Mucosa of descending colon (tissue), 3 donors: Measurements from ENCODE around the gene WDR11. TPM values are rescaled to one million over a fixed set of nuclear protein-coding genes. Genes with fewer than 3 reads are reported as not detected.

Experiments used
- ATAC-seq: fragments of 200-7000 bp; cut with Tn5 transposase; one replicate; pipeline ENCODE4 v1.9.1; 2020; ENCODE audit warnings: mild to moderate bottlenecking, moderate library complexity
- DNase-seq, 3 donors: peaks; one replicate each; pipeline ENCODE4 v3.0.0-alpha.2; 2020
- H3K36me3 ChIP-seq: fragments of 200-600 bp; one replicate; pipeline ENCODE4 v1.8.0; 2021; ENCODE audit warnings: low read depth, mild to moderate bottlenecking
- H3K4me1 ChIP-seq: fragments of 200-600 bp; one replicate; pipeline ENCODE4 v1.8.0; 2021; ENCODE audit warnings: low read depth, mild to moderate bottlenecking
- H3K4me3 ChIP-seq: fragments of 200-600 bp; one replicate; pipeline ENCODE4 v1.8.0; 2021; ENCODE audit warnings: mild to moderate bottlenecking
- H3K9me3 ChIP-seq: fragments of 200-600 bp; one replicate; pipeline ENCODE4 v1.8.0; 2021; ENCODE audit warnings: mild to moderate bottlenecking
- CTCF ChIP-seq: fragments of 200-600 bp; IDR thresholded peaks from one replicate; pipeline ENCODE4 v1.8.0; 2022; ENCODE audit warnings: antibody characterized with exemption, mild to moderate bottlenecking
- intact Hi-C, 2 donors: fragments of 100-400 bp; cut with DNase I in 1 of 2; cut with micrococcal nuclease in 1 of 2; formaldehyde crosslinking; loops; one replicate each; pipeline versions ENCODE4 v1.11.0 to v1.11.1; 2022; cut with DNase I, micrococcal nuclease
- total RNA-seq, 3 donors: library from RNA; stranded (reverse); fragmentation: NEBNext Ultra II Directional in 2 of 3; extraction: Animal tissue kit (Norgen Biotek cat#: 25700) in 2 of 3; gene quantifications; one replicate each; pipeline versions ENCODE4 v1.2.1 to v1.2.4, GENCODE V29; 2021 to 2023
- donor health status: DM: no; HTN: no; CAD: no; lungs with moderate emphysema.
- donor health status: DM: no; HTN: no; CAD: no.
- donor health status: DM: no; HTN: yes; CAD: no.

WDR11 gene
- total RNA-seq, 3 donors from 2014 or later: 42.0 to 53.8 (median 44.5) TPM

- intact Hi-C loops: no loop called here
- no peak overlapping the region for H3K4me3 ChIP-seq
- TF ChIP-seq CTCF: no peak
- no peaks in the 10 kb centered on the region for H3K4me1 ChIP-seq
- H3K9me3 ChIP-seq: no peaks in the 10 kb centered on the region
- ATAC-seq: no peak
- no peaks in the 10 kb centered on the region for H3K36me3 ChIP-seq
- DNase-seq: no peak
These were observed 45.1 kb upstream of the WDR11 start for GRCh38 chr10:120806081-120806480.

GRCh38 chr10:120810298-120810697 is 40.9 kb upstream of the WDR11 start:
- intact Hi-C loops: no loop called here
- ATAC-seq: no peak
- Histone ChIP-seq H3K4me1 (no peaks in the 10 kb centered on the region), H3K36me3 (no peaks in the 10 kb centered on the region), H3K9me3 (no peaks in the 10 kb centered on the region), H3K4me3 (no peak overlapping the region)
- DNase-seq: no peak
- TF ChIP-seq CTCF: no peak

GRCh38 chr10:120813085-120813484 is 38.1 kb upstream of the WDR11 start:
- no peak for TF ChIP-seq CTCF
- DNase-seq (no peak), ATAC-seq (no peak)
- Histone ChIP-seq H3K4me3 (no peak overlapping the region), H3K36me3 (no peaks in the 10 kb centered on the region), H3K4me1 (no peaks in the 10 kb centered on the region), H3K9me3 (no peaks in the 10 kb centered on the region)
- intact Hi-C loops: no loop called here

GRCh38 chr10:120818301-120818700 is 32.9 kb upstream of the WDR11 start:
- TF ChIP-seq CTCF: no peak
- intact Hi-C loops: no loop called here
- Histone ChIP-seq H3K4me1 (no peaks in the 10 kb centered on the region), H3K9me3 (no peaks in the 10 kb centered on the region), H3K36me3 (no peaks in the 10 kb centered on the region), H3K4me3 (no peak overlapping the region)
- ATAC-seq (no peak), DNase-seq (no peak)

- H3K4me1 ChIP-seq: no peaks in the 10 kb centered on the region
- intact Hi-C loops: no loop called here
- no peak for ATAC-seq
These were observed 31.8 kb upstream of the WDR11 start for GRCh38 chr10:120819366-120819765.

More at GRCh38 chr10:120819366-120819765, 31.8 kb upstream of the WDR11 start:
- no peaks in the 10 kb centered on the region for H3K36me3 ChIP-seq
- H3K4me3 ChIP-seq: no peak overlapping the region
- no peak for DNase-seq
- TF ChIP-seq CTCF: no peak
- no peaks in the 10 kb centered on the region for H3K9me3 ChIP-seq
